C1 segment of cervical spinal cord (tissue), 14 donors: Measurements from ENCODE around the gene NATD1.
"Not testable (repeated sequence)": the region's sequence is repeated elsewhere in the genome, so short reads cannot be mapped to it uniquely, and the experiment has no call there.

Source experiments
- DNase-seq, 14 donors: peaks; one replicate each; lab custom pipeline; 2025; lab: John Stamatoyannopoulos, UW

The NATD1 gene

DNA sequence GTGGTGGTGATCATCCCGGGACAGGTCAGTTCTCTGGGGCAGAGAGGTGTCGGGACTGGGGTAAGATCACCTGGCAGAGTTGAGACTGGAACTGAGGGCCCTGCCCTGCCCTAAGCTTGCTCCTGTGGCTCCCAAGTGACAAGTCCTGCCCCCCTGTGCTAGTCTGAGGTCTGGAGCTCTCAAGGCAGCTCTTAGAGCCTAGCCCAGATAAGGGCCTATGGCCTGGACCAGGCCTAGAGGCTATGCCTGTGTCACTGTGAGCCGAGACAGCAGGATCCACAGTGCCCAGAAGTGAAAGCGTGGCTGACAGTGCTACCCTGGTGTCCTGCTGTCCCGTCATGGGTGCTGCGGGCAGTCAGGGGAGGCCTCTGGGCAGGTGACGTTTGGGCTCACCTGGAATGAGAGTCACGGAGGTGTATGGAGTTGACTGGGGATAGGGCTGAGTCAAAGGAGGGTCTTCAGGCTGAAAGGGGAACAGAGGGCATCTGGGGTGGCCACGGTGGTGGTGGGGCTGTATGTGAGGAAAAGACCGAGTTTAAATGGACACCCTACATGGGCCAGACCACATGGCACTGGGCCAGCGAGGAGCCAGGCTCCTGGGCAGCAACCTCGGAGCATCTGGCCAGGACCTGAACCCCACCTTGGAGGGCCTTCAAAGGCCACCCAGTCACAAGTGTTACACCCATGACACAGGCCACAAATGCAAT is 5.5 kb downstream of the NATD1 start:
- no peak for DNase-seq

DNA sequence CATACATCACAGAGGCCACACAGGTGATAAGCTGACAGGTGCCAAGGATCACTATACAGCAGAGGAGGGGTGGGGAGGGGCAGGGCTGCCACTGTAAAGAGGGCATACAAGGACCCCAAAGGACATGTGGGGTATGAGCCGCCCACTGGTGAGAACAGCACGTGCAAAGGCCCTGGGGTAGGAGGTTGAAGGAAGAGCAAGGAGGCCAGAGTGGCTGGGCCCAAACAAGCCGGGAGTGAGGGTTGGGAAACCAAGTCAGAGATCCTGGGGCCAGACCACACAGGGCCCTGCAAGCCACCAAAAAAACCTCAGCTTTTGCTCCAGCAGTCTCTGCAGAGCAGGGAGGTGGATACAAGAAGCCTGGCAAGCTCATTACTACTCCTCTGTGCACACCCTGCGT is 6.5 kb downstream of the NATD1 start:
- DNase-seq: no peak

DNA sequence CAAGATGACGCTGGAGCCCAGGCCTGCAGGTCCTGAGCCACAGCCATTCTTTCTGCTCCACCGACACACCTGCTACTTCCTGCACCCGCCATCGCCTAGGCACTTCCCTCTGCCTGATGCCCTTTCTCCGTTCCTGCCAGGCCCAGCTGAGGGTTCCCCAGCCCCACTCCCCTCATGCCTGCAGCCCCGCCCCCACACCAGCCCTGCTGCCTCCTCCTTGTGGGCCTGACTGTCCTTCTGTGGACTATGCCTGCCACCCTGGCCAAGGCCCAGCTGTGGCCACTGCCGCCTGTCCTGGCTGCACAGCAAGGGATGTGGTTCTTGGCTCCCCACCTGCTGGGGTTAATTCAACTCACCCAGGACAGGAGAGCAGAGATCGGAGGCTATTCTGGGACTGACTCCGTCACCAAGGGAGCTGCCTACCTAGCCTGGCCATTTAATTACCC is 7.5 kb downstream of the NATD1 start:
- no peak for DNase-seq

DNA sequence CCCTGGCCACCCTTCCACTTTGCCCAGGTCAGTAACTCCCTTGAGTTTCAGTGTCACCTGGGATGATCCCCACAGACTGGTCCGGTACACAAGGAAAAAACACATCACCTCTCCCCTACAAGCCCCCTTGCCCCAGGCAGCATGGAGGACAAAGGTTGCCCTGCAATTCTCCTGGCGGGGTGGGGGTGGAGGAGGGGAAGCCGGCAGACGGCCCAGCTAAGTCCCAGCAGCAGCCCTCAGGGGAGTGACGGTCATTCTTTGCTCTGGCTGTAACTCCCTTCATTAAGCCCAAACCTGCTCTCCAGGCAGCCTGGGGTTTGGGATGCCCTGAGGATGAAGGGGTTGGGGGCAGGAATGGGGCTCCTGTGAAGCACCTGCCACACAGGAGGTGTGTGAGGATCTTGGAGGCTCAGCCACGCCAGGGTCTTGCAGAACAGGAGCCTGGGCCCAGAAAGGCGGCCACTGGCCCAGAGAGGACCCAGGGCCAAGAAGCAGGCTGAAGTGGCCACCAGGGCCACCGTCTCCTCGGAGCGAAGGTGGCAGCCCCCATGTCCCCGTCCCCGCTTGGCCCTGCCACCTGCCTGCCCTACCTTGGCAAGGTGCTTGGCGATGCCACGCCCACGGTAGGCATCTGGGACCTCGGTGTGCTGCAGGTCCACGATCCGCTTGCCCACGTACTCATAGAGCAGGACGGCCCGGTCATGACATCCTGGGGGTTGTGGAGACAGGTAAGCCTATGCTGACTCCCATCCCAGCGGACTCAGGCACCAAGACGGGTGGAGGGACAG is 9.5 kb downstream of the NATD1 start:
- no peak for DNase-seq

DNA sequence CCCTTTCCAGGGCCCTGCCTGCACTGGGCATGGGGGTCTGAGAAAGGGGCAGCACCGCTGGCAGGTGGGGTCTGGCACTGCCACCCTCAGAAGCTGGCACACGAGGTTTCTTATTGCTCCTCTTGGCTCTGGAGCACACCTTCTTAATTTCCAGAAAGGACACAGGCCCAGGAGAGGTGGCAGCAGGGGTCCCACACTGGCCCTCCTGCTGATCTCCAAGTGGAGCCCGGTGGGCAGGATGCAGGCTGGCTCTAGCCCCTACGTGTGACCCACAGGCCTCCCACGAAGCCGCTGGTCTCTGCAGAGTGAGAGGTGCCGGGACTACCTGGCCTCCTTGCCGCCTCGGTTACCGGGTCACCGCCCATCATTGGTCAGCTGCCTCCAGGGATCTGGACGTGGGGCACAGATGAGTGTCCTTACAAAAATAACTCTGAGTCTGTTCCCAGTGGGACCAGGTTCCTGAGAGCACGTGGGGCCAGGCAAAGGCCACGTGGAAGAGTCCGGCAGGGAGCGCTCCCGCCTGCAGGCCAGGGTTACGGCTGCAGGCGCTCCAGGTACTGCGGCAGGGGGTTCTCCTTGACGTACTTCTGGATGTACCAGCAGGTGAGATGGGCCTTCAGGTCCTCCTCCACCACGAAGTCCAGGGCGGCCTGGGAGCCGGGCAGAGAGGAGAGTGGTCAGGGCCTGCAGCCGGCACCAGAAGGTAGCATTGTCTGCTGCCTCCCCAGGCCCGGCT is 10.3 kb downstream of the NATD1 start:
- DNase-seq: no peak

DNA sequence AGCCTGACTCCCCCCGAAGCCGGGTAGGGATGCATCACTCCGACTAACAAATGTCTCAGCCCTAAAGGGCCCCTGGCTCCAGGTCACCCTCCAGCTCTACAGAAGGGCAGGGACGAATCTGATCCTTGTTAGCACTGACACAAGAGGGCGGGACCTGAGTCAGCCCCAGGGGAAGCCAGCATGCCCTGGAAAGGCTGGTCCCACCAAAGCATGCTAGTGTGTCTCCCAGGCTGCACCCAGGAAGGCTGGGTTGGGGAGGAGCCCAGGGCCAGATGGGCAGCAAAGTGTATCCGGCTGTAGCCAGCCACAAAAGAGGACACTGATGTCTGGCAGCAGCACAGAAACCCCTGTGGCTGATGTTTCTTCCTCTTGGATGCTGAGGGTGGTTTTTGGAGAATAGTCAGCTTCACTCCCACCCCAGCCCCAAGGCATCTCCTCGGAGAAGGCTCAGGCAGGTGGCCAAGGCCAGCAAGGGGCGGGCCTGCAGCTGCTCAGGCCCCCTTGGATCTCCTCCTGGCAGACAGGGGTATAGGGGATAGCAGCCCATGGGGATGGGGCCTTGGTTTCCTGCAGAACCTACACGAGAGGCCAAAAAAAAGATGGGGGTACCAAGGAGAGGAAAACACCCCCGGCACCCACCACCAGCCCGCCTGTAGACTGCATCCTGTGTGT is 11.0 kb downstream of the NATD1 start:
- no peak for DNase-seq

DNA sequence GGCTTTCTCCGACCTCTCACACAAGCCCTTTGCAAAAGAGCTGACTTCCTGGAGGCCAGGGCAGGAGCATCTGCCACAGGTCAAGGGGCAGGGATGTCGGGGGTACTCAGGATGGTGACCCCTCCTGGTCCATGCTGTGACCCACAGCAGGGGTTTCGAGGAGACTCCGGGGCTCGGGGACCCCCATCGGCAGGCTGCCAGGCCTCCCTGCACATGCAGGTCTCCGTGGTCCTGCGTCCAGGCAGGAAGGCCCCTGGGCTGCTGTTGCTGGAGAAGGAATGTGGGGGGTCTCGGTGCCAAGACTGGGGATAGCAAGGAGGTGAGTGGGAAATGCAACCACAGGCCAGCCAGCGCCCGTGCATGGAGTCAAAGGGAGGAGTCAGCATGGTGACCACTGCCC is 11.6 kb downstream of the NATD1 start:
- no peak for DNase-seq

DNA sequence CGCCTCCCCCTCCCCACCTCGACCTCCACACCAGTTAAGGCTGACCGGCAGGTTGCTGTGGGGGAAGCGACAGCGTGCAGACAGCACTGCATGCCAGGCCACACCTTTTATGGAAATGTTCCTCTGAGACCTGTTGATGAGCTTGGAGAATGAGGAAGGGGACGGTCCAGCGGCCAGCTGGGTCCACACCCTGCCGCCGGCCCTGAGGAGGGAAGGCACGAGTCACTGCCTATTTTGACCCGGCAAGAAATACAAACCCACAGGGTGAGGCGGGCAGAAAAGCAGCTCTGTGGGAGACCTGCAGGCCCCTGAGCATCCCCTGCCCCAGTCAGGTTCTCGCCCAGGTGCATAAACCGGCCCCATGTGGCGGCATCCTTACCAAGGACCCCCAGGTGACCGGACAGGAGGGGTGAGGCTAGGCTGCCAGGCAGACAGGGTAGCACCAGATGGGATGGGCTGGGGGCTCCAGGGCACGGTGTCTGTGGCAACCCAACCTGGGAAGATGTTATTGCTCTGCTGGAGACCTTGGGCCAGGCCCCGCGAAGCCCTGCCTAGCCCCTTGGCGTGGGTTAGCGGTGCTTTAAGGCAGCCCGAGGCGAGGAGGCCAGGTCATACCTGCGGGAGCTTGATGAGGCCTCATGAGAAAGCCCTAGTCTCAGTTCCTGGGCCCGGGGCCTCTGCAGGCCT is 12.7 kb downstream of the NATD1 start:
- DNase-seq: no peak

DNA sequence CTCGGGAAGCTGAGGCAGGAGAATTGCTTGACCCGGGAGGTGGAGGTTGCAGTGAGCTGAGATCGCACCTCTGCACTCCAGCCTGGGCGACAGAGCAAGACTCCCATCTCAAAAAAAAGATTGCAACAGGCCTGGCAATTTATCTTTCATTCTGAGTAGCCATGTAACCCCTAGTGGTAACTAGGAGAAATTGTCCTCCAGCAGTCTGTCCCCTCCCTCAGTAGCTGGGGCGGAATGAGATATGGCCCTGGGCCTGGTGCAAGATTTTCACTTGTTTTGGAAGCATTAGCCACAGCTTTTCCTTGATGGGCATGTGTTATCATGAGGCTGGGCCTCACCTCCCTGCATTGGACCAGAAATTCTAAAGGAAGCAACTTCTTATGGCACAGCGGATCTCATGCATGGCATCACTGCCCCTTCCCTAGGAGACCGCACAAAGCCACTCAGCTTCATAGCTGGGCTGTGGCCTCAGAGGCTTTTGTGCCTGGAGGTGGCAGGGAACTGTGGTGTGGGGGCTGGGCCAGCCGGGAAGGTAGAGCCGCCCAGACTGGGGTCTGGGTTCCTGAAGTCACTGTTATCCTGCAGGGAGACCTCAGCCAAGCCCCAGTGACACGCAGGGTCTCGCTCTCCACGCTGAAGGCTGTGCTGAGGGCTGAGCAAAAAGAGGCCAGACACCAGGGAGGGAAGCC is 13.4 kb downstream of the NATD1 start:
- DNase-seq: no peak

DNA sequence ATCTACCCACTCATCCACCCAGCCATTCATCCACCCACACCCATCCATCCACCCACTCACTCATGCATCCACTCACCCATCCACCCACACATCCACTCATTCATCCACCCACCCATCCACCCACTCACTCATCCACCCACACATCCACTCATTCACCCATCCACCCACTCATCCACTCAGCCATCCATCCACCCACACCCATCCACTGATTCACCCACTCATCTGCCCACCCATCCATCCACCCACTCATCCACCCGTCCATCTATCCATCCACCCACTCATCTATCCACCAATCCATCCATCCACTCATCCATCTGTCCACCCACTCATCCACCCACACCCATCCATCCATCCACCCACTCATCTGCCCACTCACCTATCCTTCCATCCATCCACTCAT is 17.3 kb downstream of the NATD1 start:
- DNase-seq: no peak

DNA sequence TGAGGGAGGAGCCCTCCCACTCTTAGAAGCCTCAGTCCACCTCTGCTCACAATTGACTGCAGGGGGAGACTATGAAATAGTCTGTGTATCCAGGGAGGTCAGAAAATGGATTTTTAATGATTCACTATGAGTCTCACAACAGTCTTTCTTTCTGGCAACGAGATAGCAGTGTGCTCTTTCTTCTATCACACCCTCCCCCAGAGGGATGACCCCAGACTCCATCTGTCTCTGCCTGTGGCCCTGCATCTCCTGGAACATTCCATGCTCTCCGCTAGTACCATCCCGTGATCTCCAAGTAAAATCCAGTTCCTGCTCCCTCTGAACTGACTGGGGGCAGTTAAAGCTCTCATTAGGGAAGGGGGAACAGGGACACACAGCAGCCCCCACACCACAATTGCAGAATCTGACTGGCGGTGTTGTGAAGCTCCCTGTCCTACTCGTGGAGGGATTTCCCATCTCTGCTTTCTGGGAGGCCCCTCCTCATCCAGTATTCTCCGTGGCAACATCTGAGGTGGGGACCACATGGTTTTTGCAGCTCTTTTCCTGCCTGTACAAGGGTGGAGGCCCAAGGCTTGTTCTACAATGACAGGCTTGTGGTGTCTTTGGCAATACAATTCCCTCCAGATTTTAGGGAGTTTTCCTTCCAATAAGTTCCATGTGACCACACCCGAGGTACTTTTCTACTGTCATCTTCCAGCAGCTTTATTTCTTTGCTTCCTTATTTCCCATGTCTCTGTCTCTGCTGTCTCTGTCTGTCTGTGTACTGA is 19.4 kb downstream of the NATD1 start:
- DNase-seq: no peak

DNA sequence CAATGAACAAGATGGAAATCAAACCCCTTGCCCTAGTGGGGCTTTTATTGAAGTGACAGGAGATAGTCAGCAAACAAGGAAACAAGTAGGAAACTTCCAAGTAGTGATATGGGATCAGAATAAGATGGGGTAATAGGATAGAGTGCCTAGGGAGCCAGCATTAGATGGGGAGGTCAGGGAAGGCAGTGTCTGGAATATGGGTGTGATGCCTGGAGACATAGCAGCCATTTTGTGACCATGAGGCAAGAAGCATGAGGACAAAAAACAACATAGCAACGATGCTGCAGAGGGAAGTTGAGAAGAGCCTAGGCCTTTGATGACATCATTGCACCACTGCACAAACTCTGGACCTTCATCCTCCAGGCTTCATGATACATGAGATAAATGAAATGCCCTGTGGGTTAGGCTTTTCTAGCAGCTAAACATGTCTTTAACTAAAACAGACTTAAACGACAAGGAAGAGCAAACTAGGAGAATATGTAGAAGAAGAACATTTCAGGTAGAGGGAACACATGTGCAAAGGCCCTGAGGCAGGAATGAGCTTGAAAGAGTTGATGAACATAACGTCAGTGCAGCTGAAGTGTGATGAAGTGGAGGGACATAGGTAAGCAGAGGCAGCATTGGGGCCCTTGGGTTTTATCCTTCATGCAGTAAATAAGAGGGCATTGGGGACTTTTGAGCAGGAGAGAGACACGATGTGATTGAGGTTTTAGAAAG is 21.0 kb downstream of the NATD1 start:
- no peak for DNase-seq

DNA sequence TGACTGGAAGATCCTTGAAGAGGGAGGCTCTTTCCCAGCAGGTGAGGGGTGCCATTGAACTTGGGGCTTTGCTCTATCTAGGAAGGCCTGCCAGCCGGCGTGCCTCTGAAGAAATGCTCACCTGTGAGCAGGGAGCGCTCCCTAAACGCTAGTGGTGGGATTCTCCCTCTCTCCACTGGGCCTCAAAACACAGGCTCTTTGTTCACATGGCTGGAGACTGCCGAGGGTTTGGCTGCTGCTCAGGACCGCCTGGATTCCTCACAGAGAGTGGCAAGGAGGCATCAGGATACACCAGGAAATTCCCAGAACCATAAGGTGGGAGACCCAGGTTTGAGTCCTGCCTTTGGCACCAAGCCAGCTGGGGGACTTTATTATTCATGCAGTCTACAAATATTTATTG is 21.7 kb downstream of the NATD1 start:
- DNase-seq: no peak

DNA sequence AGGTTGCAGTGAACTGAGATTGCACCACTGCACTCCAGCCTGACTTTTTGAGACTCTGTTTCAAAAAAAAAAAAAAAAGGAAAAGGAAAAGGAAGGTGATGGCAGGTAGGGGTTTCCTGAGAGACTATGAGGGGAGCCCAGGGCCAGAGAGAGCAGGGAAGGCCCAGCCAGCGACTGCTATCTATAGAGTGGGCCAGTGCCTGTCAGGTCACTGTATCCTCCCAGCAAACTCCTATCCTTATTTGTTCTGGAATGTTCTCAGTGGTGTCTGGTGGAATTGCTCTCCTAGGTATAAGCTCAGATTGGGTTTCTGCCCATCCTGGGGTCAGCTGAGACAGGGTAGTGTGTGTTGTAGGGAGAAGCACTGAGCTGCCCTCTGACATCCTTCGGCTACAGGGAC is 24.4 kb downstream of the NATD1 start:
- no peak for DNase-seq

DNA sequence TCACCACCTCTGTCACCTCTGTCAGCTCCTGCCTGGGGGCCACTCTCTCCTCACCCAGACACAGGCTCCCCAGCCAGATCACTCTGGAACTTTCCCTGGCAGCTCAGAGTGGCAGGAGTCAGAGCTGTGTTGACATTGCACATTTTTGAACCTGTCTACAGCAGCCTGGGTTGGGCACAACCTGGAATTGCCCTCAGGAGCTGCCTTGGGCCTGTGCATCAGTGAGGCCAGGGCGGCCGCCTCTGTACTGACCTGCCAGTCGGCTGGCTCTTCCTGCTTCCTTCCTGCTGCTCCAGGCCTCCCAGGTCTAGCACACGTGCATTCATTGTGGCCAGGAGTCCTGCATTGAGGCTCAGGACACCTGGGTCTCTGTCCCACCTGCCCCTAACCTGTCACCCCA is 25.1 kb downstream of the NATD1 start:
- DNase-seq: no peak

DNA sequence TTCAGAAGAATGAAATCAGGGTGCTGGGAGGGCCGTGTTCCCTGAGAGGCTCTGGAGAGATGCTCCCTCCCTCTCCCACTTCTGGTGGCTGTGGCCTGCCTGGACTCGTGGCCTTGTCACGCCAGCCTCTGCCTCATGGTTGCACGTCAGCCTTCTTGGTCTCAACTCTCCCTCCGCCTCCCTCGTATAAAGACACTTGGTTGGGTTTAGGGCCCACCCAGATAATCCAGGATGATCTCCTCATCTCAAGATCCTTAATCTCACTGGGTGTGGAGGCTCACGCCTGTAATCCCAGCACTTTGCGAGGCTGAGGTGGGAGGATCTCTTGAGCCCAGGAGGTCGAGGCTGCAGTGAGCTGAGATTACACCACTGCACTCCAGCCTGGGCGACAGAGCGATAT is 25.9 kb downstream of the NATD1 start:
- not testable (repeated sequence) for DNase-seq

DNA sequence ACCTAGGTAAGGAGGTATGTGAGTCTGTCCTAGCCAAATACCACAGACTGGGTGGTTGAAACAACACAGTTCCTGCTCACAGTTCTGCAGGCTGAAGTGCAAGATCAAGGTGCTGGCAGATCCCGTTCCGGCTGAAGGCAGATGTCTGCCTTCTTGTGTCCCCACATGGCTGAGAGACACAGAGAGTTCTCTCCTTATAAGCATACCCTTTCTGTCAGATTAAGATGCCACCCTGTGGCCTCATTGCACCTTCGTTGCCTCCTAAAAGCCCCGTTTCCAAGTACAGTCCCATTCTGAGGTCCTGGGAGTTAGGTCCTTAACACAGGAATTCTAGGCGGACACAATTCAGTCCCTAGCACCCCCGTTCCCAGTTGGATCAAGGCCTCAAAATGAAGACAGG is 30.1 kb downstream of the NATD1 start:
- no peak for DNase-seq

DNA sequence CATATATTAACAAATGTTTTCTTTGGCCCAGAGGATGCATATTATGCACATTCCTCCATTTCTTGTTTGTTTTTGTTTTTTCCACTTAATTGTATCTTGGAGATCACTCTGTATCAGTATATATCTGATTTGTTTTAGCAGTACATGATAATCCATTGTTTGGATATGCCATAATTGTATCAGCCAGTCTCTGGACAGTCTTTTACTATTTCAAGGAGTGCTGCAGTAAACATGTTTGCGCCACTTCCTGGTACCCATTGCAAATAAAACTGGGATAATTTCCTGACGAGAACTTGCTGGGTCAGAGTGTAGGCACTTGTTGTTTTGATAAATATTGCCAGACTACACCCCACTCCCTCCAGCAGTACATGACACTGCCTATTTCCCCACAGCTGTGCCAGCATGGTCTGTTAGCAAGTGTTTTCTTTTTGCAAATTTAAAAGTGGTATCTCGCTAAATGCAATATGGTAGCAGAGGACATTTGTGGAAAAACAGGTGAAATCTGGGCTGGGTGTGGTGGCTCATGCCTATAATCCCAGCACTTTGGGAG is 34.3 kb downstream of the NATD1 start:
- no peak for DNase-seq

DNA sequence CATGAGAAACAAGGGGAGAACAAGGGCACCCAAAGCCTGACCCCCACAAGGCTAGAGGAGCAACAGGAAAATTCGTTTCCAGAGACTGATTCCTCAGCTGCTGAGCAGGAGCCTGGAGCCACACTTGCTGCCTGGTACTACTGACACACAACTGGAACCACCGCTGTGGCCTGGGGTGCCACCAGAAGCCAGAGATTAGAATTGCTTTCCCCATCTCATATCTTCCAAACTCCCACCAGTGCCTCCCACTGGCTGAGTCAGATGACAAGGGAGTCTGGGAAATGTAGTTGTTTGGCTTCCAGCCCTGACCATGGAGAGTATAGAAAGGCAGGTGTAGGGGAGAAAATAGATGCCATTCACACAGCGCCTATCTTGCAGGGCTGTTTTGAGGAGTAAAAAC is 35.1 kb downstream of the NATD1 start:
- DNase-seq: no peak
